SJSA1 (cell line): ENCODE measurements around the gene DENND2D. TPM values are rescaled to one million over a fixed set of nuclear protein-coding genes. Genes with fewer than 3 reads are reported as not detected.
"Not testable (repeated sequence)": the region's sequence is repeated elsewhere in the genome, so short reads cannot be mapped to it uniquely, and the experiment has no call there.

Source experiments
- DNase-seq, 2 experiments: peaks; one replicate each; pipeline ENCODE4 v3.0.0-alpha.2; 2015 to 2020; ENCODE audit warnings: low spot score in 2 of 2, low read depth in 1 of 2
- H3K27ac ChIP-seq: fragments of 250-450 bp; sonication (Bioruptor Pico); 2 replicates; pipeline ENCODE4 v1.5.1; 2020; ENCODE audit warnings: mild to moderate bottlenecking, moderate library complexity
- H3K27me3 ChIP-seq: fragments of 250-450 bp; sonication (Bioruptor Pico); replicated peaks from 2 replicates; pipeline ENCODE4 v1.5.1; 2020; ENCODE audit warnings: mild to moderate bottlenecking, moderate library complexity
- H3K36me3 ChIP-seq: fragments of 250-450 bp; sonication (Bioruptor Pico); 2 replicates; pipeline ENCODE4 v1.5.1; 2020; ENCODE audit warnings: mild to moderate bottlenecking
- H3K4me1 ChIP-seq: fragments of 250-450 bp; sonication (Bioruptor Pico); replicated peaks from 2 replicates; pipeline ENCODE4 v1.6.1; 2021; ENCODE audit warnings: mild to moderate bottlenecking
- H3K4me3 ChIP-seq: fragments of 250-450 bp; sonication (Bioruptor Pico); 2 replicates; pipeline ENCODE4 v1.5.1; 2020; ENCODE audit warnings: mild to moderate bottlenecking
- H3K9me3 ChIP-seq: fragments of 250-450 bp; sonication (Bioruptor Pico); replicated peaks from 2 replicates; pipeline ENCODE4 v1.5.1; 2020; ENCODE audit warnings: mild to moderate bottlenecking
- total RNA-seq: library from RNA; depleted of rRNA; stranded (reverse); fragments of >200 nt; shearing (Covaris generic); gene quantifications from 2 replicates; pipeline ENCODE4 v1.2.3, GENCODE V29; 2014

DENND2D gene
- total RNA-seq, 1 experiment from 2014 or later = not detected

DNA sequence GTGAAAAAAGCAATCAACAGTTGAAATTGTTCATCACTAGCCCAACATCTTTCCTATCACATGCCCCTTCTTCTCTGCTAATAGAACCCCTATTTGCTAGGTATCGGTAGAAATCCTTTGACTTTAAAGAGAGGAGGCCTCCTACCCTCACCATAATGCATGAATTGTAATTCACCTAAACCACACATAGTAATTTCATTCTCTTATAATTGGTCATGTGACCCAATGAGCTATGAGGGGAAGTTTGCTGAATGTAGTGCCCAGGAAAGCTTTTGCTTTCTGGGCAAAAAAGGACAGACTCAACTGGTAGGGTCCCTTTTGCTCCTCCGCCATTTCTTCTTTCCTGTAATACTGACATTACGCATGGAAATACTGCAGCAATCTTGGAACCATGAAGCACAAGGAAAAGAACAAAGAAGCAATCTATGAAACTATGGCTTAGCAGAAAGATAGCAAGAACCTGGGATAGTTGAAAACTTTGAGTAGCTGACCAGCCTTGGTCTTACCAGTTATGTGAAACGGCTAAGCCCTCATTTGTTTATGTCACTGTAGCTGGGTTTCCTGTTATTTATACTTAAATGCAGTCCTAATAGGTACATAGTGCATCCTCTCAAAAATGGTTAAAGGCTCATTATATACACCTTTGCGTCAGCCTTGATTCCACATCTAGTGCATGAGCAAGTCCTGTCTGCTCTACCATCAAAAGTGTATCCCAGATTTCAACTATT is 16.9 kb upstream of the DENND2D start:
- H3K36me3 ChIP-seq = no peaks in the 10 kb centered on the region
- no peaks in the 10 kb centered on the region for H3K4me1 ChIP-seq
- no peak overlapping the region for H3K4me3 ChIP-seq
- no peak overlapping the region for H3K27ac ChIP-seq
- H3K9me3 ChIP-seq = no peaks in the 10 kb centered on the region
- no peaks in the 10 kb centered on the region; the same call in 1 of the 2 replicates for H3K27me3 ChIP-seq
- no peak for DNase-seq

GRCh38 chr1:111216751-111217150 is 16.3 kb upstream of the DENND2D start:
- no peak overlapping the region for H3K27ac ChIP-seq
- no peaks in the 10 kb centered on the region; the same call in 1 of the 2 replicates for H3K27me3 ChIP-seq
- H3K4me1 ChIP-seq = no peaks in the 10 kb centered on the region
- H3K36me3 ChIP-seq = no peaks in the 10 kb centered on the region
- no peak for DNase-seq
- no peak overlapping the region for H3K4me3 ChIP-seq
- H3K9me3 ChIP-seq = no peaks in the 10 kb centered on the region

- H3K27me3 ChIP-seq, H3K4me3 ChIP-seq, H3K9me3 ChIP-seq, DNase-seq, H3K36me3 ChIP-seq, H3K27ac ChIP-seq, H3K4me1 ChIP-seq: not testable (repeated sequence)
These were observed 14.8 kb upstream of the DENND2D start for GRCh38 chr1:111215285-111215684.

DNA sequence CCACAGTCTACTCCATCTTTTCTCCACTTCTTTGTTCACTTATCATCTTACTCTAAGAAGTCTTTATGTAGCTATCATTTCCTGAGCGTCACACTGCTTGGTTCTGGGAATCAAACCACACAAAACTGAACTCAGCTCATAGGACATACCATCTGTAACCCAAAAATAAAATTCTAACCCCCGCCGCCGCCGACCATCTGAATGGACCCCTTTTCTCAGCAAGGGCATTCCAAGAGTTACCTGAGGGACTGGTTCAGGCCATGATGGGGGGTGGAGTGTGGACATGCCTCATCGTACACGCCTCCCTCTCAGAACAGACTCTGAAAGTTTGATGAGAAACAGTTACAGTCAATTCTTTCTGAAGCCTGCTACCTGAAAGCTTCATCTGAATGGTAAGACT is 14.4 kb upstream of the DENND2D start:
- no peak overlapping the region for H3K4me3 ChIP-seq
- no peak for DNase-seq
- H3K27ac ChIP-seq = no peak overlapping the region
- H3K9me3 ChIP-seq = no peaks in the 10 kb centered on the region
- no peaks in the 10 kb centered on the region for H3K36me3 ChIP-seq
- H3K4me1 ChIP-seq = no peaks in the 10 kb centered on the region
- H3K27me3 ChIP-seq = no peaks in the 10 kb centered on the region; the same call in 1 of the 2 replicates

GRCh38 chr1:111214074-111214801 is 13.8 kb upstream of the DENND2D start:
- Histone ChIP-seq H3K9me3 (no peaks in the 10 kb centered on the region), H3K27me3 (no peaks in the 10 kb centered on the region; the same call in 1 of the 2 replicates), H3K36me3 (no peaks in the 10 kb centered on the region), H3K4me1 (no peaks in the 10 kb centered on the region), H3K4me3 (no peak overlapping the region), H3K27ac (no peak overlapping the region)
- no peak for DNase-seq

DNA sequence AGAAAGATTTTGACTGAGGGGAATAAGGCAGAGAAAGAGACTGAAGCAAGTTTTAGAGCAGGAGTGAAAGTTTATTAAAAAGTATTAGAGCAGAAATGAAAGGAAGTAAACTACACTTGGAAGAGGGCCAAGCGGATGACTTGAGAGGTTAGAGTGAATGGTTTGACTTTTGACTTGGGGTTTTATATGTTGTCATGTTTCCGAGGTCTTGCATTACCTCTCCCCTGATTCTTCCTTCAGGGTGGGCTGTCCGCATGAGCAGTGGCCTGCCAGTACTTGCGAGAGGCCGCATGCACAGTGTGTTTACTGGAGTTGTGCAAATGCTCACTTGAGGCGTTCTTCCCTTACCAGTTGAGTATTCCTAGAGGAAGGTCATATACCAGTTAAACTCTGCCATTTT is 13.0 kb upstream of the DENND2D start:
- no peak for DNase-seq
- H3K4me3 ChIP-seq = no peak overlapping the region

GRCh38 chr1:111212634-111213335 is 12.3 kb upstream of the DENND2D start:
- peaks cover 11% of the 10 kb centered on the region; the same call in 1 of the 2 replicates for H3K27me3 ChIP-seq
- no peaks in the 10 kb centered on the region for H3K36me3 ChIP-seq
- H3K9me3 ChIP-seq = no peaks in the 10 kb centered on the region
- DNase-seq = no peak
- H3K4me3 ChIP-seq = no peak overlapping the region
- no peaks in the 10 kb centered on the region for H3K4me1 ChIP-seq
- H3K27ac ChIP-seq = no peak overlapping the region

More for the DNA sequence above, 13.0 kb upstream of the DENND2D start:
- Histone ChIP-seq H3K27me3 (peaks cover 7% of the 10 kb centered on the region; the same call in 1 of the 2 replicates), H3K27ac (no peak overlapping the region), H3K4me1 (no peaks in the 10 kb centered on the region), H3K36me3 (no peaks in the 10 kb centered on the region), H3K9me3 (no peaks in the 10 kb centered on the region)

- peaks cover 11% of the 10 kb centered on the region; the same call in 1 of the 2 replicates for H3K27me3 ChIP-seq
- no peak for DNase-seq
- H3K9me3 ChIP-seq = no peaks in the 10 kb centered on the region
- no peak overlapping the region for H3K27ac ChIP-seq
- no peak overlapping the region for H3K4me3 ChIP-seq
- no peaks in the 10 kb centered on the region for H3K4me1 ChIP-seq
- H3K36me3 ChIP-seq = no peaks in the 10 kb centered on the region
These were observed 11.5 kb upstream of the DENND2D start for GRCh38 chr1:111211921-111212320.

GRCh38 chr1:111209622-111210021 is 9.2 kb upstream of the DENND2D start:
- no peak overlapping the region for H3K27ac ChIP-seq
- H3K36me3 ChIP-seq = no peaks in the 10 kb centered on the region
- H3K4me1 ChIP-seq = peaks cover 6% of the 10 kb centered on the region
- peaks cover 21% of the 10 kb centered on the region for H3K27me3 ChIP-seq
- H3K4me3 ChIP-seq = no peak overlapping the region
- no peaks in the 10 kb centered on the region for H3K9me3 ChIP-seq
- no peak for DNase-seq

DNA sequence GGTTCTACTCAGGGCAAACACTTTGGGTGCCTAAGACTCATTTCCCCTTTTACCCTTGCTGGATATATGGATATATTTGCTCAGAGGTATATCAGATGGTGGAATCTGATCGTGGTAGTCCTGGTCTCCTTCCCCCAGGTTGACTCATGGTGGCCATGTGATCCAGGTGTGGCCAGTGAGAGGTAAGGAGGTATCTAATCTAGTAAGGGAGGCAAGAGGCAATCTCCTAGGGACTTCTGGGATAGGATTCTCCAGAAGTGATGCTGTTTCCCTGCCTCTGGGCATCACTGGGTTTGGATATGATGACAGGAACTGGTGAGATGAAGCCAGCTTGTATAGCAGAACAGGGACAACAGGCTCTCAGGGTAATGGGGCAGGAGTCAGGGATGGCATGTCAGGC is 8.5 kb upstream of the DENND2D start:
- no peak overlapping the region for H3K4me3 ChIP-seq
- H3K27me3 ChIP-seq = peaks cover 28% of the 10 kb centered on the region
- peaks cover 12% of the 10 kb centered on the region for H3K4me1 ChIP-seq
- DNase-seq = no peak
- no peaks in the 10 kb centered on the region for H3K9me3 ChIP-seq
- no peaks in the 10 kb centered on the region for H3K36me3 ChIP-seq
- no peak overlapping the region for H3K27ac ChIP-seq

DNA sequence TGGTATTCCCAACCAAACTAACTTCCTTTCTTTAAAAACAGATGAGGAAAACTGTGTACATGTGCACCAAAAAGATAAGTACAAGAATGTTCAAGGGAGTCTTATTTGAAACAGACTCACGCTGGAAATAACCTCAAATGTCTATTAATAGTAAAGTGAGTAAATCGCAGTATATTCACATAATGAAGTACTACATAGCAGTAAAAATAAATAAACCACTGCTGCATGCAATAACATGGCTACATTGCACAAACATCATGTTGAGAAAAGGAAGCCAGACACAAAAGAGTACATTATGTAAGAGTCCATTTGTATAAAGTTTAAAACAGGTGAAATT is 5.2 kb upstream of the DENND2D start:
- no peak overlapping the region for H3K4me3 ChIP-seq
- H3K36me3 ChIP-seq = no peaks in the 10 kb centered on the region
- no peaks in the 10 kb centered on the region for H3K9me3 ChIP-seq
- H3K27me3 ChIP-seq = peaks cover 35% of the 10 kb centered on the region
- DNase-seq = no peak
- no peak overlapping the region for H3K27ac ChIP-seq
- peaks cover 12% of the 10 kb centered on the region for H3K4me1 ChIP-seq

GRCh38 chr1:111204983-111205713 is 4.7 kb upstream of the DENND2D start:
- H3K4me1 ChIP-seq = peaks cover 12% of the 10 kb centered on the region
- DNase-seq = no peak

DNA sequence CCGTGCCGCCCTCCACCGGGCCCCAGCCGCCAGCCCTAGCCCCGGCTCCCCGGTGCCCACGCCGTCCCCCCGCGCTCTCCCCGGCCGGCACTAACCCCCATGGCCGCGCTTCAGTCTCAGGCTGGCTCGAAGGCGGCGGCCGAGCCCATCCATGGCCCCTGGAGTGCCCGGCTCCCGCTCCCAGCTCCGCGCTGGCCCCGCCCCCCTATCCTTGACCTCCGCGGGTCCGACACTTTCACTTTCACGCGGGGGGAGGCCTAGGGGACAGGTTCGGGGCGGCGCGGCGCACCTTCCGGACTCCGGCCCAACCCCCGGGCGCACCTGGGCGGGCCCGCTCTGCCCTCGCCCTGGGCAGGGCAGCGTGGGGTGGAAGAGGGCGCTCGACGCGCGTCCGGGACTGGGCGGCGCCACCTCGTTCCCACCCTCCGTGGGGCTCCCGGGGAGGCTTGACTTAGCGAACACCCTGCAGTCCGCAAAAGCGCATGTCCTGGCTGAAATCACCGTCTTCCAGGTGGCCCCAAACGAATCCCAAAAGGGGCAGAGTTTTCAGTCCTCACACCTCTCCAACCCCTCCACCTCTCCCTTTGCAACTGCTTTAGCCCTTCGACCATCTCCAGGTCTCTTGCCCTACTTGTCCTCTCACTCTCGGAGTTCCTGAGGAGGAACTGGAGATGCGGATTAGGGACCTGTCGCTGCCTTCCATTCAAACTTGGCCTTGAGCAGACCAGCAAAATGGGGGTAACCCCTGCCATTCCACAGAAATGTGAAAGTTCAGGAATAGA is 3.9 kb upstream of the DENND2D start:
- no peak for DNase-seq
- peaks cover 12% of the 10 kb centered on the region for H3K4me1 ChIP-seq
- H3K27ac ChIP-seq = no peak overlapping the region
- H3K36me3 ChIP-seq = no peaks in the 10 kb centered on the region
- no peaks in the 10 kb centered on the region for H3K9me3 ChIP-seq
- peak overlapping the region; percentile 35 for H3K4me3 ChIP-seq
- peaks cover 35% of the 10 kb centered on the region for H3K27me3 ChIP-seq

More at GRCh38 chr1:111204983-111205713, 4.7 kb upstream of the DENND2D start:
- H3K27me3 ChIP-seq = peaks cover 35% of the 10 kb centered on the region
- H3K9me3 ChIP-seq = no peaks in the 10 kb centered on the region
- no peak overlapping the region for H3K27ac ChIP-seq
- H3K4me3 ChIP-seq = no peak overlapping the region
- no peaks in the 10 kb centered on the region for H3K36me3 ChIP-seq
